HUES48 (cell line): ENCODE measurements around the gene VTI1A.

Experiments used
- H3K27ac ChIP-seq: one replicate; pipeline ENCODE4 v1.7.0; 2013; ENCODE audit warnings: low read depth, low read length, inconsistent platforms
- H3K27me3 ChIP-seq: 2 replicates; pipeline ENCODE4 v1.6.1; 2013; ENCODE audit warnings: mild to moderate bottlenecking, low read length; ENCODE audit not compliant: control insufficient read depth, insufficient read depth
- H3K36me3 ChIP-seq: 2 replicates; pipeline ENCODE4 v1.6.1; 2013; ENCODE audit warnings: low read length; ENCODE audit not compliant: control insufficient read depth, insufficient read depth
- H3K4me1 ChIP-seq: 2 replicates; pipeline ENCODE4 v1.6.1; 2013; ENCODE audit warnings: mild to moderate bottlenecking, low read length; ENCODE audit not compliant: control insufficient read depth, insufficient read depth
- H3K4me3 ChIP-seq: 2 replicates; pipeline ENCODE4 v1.5.1; 2013; ENCODE audit warnings: mild to moderate bottlenecking, low read depth, low read length
- H3K9ac ChIP-seq: 2 replicates; pipeline ENCODE4 v1.6.1; 2013; ENCODE audit warnings: mild to moderate bottlenecking, low read depth, low read length, moderate library complexity
- H3K9me3 ChIP-seq: 2 replicates; pipeline ENCODE4 v1.6.1; 2013; ENCODE audit warnings: low read length; ENCODE audit not compliant: control insufficient read depth, insufficient read depth

The VTI1A gene

DNA sequence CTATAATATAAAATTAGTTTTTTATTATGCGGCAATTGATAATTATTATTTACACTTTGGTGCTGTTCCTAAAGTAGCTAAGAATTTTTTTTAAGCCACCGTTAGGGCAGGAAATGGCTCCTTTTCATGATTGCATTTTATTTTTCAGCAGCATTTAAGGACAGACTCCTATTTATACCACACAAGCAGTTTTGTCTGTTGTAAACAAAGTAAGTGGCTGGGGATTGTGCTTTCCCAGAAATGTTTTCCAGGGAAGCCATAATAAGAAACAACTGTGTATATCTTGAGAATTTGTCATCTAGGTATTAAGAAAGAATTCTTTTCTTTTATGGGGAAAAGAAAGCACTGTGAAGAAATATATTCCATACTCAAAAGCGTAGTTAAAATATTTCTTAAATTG lies 232.0 kb downstream of the VTI1A start:
- Histone ChIP-seq H3K27ac (peak overlapping the region; percentile 75), H3K9me3 (no peaks in the 10 kb centered on the region), H3K36me3 (no peaks in the 10 kb centered on the region), H3K4me1 (peaks cover 37% of the 10 kb centered on the region), H3K9ac (peak overlapping the region; percentile 42; the same call in 1 of the 2 replicates), H3K4me3 (no peak overlapping the region), H3K27me3 (no peaks in the 10 kb centered on the region)

DNA sequence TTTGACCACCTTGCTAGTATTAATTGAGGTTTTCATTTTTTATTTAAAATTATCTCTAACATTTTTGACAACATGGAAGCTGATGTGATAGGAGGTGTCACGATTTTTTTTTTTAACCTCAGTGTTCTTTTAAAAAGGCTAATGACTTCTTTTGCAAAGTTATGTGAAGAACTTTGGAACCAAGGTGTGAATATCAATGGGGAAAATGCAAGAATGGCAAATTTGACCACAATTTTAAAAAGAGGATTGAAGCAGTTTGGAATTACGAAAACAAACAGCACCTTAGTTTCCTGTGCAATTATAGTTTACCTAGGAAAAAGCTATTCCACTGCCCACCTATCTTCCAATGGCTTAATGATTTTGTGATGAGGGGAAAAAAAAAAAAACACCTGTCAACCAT lies 232.4 kb downstream of the VTI1A start:
- peak overlapping the region; percentile 13; the same call in 1 of the 2 replicates for H3K4me3 ChIP-seq
- H3K9ac ChIP-seq = peak overlapping the region; percentile 42; the same call in 1 of the 2 replicates
- no peaks in the 10 kb centered on the region for H3K9me3 ChIP-seq
- H3K27me3 ChIP-seq = no peaks in the 10 kb centered on the region
- H3K36me3 ChIP-seq = no peaks in the 10 kb centered on the region
- H3K4me1 ChIP-seq = peaks cover 35% of the 10 kb centered on the region
- peak overlapping the region; percentile 75 for H3K27ac ChIP-seq

DNA sequence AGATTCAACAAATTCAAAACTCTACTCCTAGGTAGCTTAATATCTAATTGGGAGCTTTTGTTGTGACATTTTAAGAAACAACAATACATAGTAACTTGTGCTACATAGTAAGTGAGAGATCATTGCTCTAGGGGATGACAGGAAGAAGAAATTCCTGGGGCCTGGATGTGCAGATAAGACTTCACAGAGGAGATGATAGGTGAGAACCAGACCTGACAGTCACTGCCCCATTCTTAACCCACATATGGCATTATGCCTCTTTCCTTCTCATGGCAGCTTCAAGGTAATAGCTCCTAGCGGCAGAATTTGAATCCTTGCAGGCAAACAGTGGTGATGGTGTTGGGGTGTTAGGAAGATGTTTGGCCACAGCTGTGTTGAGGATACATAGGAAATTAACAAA lies 233.6 kb downstream of the VTI1A start:
- no peaks in the 10 kb centered on the region for H3K9me3 ChIP-seq
- no peak overlapping the region for H3K27ac ChIP-seq
- H3K4me1 ChIP-seq = peaks cover 35% of the 10 kb centered on the region
- H3K36me3 ChIP-seq = no peaks in the 10 kb centered on the region
- no peak overlapping the region for H3K4me3 ChIP-seq
- no peaks in the 10 kb centered on the region for H3K27me3 ChIP-seq
- H3K9ac ChIP-seq = peak overlapping the region; percentile 37; the same call in 1 of the 2 replicates

DNA sequence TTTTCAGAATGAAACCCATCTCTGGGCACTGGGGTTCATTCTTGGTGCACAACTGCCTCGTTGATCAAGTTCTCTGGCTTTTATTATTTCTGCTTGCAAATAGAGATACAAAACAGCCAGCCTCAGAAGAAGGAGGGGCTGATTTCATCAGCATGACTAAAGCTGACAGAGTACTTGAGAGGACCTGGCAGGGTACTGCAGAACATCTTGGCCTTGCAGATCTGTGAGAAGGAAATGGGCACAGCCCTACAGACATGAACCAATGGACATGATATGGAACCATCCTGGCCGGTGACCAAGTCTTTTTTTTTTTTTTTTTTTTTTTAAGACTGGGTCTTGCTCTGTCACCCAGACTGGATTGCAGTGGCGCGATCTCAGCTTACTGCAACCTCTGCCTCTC lies 240.6 kb downstream of the VTI1A start:
- no peaks in the 10 kb centered on the region for H3K36me3 ChIP-seq
- no peaks in the 10 kb centered on the region for H3K27me3 ChIP-seq
- no peaks in the 10 kb centered on the region for H3K9me3 ChIP-seq
- H3K27ac ChIP-seq = no peak overlapping the region
- no peak overlapping the region for H3K4me3 ChIP-seq
- peaks cover 22% of the 10 kb centered on the region for H3K4me1 ChIP-seq
- H3K9ac ChIP-seq = no peak overlapping the region

DNA sequence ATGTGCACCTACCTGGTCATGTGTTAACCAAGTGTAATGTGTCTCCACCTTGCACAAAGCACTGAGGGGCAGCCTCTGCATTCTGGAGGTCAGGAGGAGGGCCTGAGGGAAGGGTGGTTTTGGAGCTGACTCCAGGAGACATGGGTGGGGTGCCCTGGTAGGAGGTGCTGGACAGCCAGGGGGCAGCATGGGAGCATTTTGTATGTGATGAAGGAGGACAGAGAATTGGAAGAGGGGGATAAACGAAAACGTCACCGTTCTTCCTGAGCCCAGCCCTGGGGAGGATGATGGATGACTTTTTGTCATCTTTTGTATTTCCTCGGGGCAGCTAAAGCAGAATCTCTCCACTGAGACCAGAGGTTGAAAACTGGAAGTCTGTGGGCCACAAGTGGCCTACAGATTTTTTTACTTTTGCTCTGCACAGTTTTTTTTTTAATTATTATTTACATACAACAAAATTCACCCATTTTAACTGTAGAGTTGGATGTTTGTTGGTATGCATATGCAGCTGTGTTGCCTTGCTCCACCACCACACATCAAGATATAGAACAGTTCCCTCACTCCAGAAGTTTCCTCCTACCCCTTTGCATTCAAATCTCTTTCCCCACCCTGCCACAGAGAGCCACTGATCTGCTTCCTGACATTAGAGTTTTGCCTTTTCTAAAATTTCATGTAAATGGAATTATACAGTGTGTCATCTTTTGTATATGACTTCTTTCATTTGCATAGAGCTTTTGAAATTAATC lies 242.5 kb downstream of the VTI1A start:
- H3K27ac ChIP-seq = no peak overlapping the region
- H3K36me3 ChIP-seq = no peaks in the 10 kb centered on the region
- H3K9me3 ChIP-seq = no peaks in the 10 kb centered on the region
- H3K4me3 ChIP-seq = no peak overlapping the region
- no peaks in the 10 kb centered on the region for H3K27me3 ChIP-seq
- peaks cover 21% of the 10 kb centered on the region for H3K4me1 ChIP-seq
- H3K9ac ChIP-seq = no peak overlapping the region

DNA sequence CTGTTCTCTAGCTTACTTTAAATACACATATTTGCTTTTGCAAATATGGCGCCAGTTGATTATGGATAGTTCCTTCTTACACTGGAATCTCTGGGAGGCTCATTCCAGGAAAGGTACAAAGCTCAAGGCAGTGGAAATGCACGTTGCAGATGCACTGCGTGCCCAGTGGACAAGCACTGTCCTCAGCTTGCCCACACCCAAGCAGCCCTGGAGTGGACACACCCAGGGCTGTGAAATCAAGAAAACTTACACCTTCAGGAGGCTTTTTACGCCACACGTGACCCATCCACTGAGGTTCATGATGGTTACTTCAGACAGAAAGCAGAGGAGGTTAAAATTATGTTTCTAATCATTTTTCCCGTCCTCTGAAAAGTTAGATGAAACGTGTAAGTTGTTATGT lies 248.5 kb downstream of the VTI1A start:
- no peak overlapping the region for H3K27ac ChIP-seq
- no peaks in the 10 kb centered on the region for H3K36me3 ChIP-seq
- no peaks in the 10 kb centered on the region; the same call in 1 of the 2 replicates for H3K4me1 ChIP-seq
- H3K27me3 ChIP-seq = no peaks in the 10 kb centered on the region
- no peak overlapping the region for H3K4me3 ChIP-seq
- H3K9me3 ChIP-seq = no peaks in the 10 kb centered on the region
- H3K9ac ChIP-seq = no peak overlapping the region

DNA sequence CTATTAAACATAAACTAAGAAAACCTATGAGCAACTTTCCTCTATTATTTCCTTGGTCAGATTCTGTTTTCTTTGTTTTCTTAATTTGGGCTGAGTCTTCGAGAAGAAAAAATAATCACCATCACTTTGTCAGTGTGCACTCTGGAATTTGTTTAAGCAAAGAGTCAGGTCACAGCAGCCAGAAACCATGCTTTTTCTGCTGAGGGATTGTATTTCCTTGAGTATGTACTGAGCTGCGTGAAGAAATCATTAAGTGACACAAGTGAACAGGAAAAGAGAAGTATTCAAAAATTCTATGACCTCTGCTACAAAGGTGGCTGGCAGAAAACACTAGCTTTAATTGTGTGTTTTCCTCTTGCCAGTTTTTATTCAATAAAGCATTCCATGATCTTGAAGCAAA lies 249.6 kb downstream of the VTI1A start:
- H3K4me3 ChIP-seq = no peak overlapping the region
- no peaks in the 10 kb centered on the region for H3K36me3 ChIP-seq
- no peak overlapping the region for H3K9ac ChIP-seq
- no peaks in the 10 kb centered on the region for H3K9me3 ChIP-seq
- no peaks in the 10 kb centered on the region; the same call in 1 of the 2 replicates for H3K4me1 ChIP-seq
- H3K27ac ChIP-seq = no peak overlapping the region
- no peaks in the 10 kb centered on the region for H3K27me3 ChIP-seq

DNA sequence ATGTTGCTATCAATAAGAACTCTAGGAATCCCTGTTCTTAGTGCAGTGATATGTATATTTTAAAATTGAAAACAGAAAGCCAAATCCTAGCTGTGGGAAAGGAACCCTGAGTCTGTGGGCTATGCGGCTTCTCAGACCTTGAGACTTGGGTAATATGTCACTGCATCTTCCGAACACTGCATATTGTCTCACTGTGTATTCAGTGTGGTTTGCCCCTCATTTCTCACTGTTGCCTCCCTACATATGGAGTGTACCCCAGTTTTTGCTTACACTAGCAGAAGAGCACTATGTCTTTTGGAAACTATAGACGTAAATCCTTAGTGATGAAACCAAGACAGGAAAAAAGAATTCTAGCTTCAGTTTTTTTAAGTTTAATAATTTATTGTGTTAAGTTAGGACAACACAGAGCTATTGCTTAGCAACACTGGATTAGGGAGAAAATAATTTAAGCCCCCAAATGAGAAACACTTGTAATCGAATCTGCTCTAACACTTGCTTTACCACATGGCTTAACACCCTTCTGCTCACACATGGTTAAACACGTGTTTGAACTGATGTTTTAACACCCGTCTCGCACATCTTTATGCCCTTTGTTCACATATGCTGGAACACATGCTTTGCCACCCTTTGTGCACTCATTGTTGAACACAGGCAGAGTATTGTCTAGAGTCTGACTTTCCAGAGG lies 251.3 kb downstream of the VTI1A start:
- Histone ChIP-seq H3K4me3 (no peak overlapping the region), H3K27me3 (no peaks in the 10 kb centered on the region), H3K9me3 (no peaks in the 10 kb centered on the region), H3K9ac (no peak overlapping the region), H3K4me1 (no peaks in the 10 kb centered on the region; the same call in 1 of the 2 replicates), H3K27ac (no peak overlapping the region), H3K36me3 (no peaks in the 10 kb centered on the region)

DNA sequence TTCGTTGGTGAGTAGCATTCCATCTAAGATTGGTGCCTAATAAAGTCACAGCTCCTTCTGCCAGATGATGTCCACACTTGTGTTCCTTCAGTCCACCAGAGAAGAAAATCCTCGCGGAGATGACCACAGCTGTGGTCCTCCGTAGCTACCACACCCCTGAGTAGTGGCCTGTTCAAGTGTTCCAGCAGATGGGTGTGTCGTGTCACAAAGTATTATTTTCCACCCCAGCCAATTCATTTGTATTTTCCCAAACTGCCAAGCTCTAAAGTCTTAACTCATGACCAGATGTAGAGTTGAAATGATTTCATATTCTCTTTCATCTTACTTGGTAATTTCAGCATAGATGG lies 251.8 kb downstream of the VTI1A start:
- Histone ChIP-seq H3K36me3 (no peaks in the 10 kb centered on the region), H3K4me1 (no peaks in the 10 kb centered on the region; the same call in 1 of the 2 replicates), H3K27me3 (no peaks in the 10 kb centered on the region), H3K9ac (no peak overlapping the region), H3K4me3 (no peak overlapping the region), H3K9me3 (no peaks in the 10 kb centered on the region), H3K27ac (no peak overlapping the region)

DNA sequence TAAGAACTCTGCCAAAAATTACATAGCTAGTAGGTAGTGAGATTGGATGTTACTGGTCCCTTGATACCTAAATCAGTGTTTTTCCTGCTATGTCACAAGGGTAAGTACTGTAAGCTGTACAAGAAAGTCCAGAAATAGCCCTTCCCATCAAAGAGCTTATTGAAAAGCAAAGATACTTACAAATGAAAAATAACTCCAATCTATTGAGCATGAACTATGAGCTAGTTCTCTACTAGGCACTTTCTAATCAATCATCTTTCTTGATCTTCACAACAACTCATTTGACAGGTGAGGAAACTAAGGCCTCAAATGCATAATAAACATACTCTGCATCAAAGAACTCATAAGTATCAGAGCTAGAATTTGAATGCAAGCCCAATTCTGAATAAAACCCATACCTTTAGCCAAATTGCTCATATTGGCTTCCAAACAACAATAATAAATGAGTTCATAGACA lies 253.2 kb downstream of the VTI1A start:
- no peaks in the 10 kb centered on the region for H3K36me3 ChIP-seq
- no peak overlapping the region for H3K27ac ChIP-seq
- H3K9ac ChIP-seq = no peak overlapping the region
- H3K4me3 ChIP-seq = no peak overlapping the region
- H3K27me3 ChIP-seq = no peaks in the 10 kb centered on the region
- H3K4me1 ChIP-seq = no peaks in the 10 kb centered on the region; the same call in 1 of the 2 replicates
- no peaks in the 10 kb centered on the region for H3K9me3 ChIP-seq

DNA sequence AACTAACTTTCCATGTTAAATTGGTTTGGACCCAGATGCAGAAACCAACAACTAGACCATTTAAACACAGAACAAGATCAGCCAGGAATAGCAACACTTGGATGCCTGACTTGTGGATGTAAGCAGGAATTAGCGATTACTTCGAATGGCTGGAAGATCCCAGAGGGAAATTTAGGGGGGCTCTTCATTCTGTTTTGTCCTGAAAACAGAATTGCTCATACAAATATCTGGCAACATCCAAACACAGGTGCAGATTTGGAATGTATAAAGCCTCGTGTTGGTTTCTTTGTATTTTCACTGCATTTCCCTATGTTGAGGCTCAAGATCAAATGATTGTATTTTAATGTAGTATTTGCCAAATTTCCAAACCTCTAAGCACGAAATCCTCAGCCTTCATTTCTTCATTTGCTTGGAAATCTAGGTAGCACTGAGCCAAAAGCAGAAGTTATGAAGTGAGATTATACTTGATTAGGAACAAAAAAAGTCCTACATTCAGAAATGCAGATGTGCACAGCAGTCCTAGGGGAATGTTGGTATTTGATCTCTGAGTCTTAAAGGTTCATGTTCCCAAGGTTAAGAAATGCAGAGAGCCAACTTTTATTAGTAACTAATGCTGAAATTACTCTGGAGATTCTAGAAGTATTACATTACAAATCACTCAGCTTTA lies 254.3 kb downstream of the VTI1A start:
- no peaks in the 10 kb centered on the region for H3K9me3 ChIP-seq
- no peaks in the 10 kb centered on the region for H3K27me3 ChIP-seq
- H3K4me3 ChIP-seq = no peak overlapping the region
- peaks cover 3% of the 10 kb centered on the region; the same call in 1 of the 2 replicates for H3K4me1 ChIP-seq
- no peak overlapping the region for H3K9ac ChIP-seq
- H3K27ac ChIP-seq = no peak overlapping the region
- no peaks in the 10 kb centered on the region for H3K36me3 ChIP-seq
